ENCODE measurements around the gene PGAM5. TPM values are rescaled to one million over a fixed set of nuclear protein-coding genes. Genes with fewer than 3 reads are reported as not detected.

Gene PGAM5
- total RNA-seq, 2 donors from 2014 or later: 37.4 to 41.4 TPM

DNA sequence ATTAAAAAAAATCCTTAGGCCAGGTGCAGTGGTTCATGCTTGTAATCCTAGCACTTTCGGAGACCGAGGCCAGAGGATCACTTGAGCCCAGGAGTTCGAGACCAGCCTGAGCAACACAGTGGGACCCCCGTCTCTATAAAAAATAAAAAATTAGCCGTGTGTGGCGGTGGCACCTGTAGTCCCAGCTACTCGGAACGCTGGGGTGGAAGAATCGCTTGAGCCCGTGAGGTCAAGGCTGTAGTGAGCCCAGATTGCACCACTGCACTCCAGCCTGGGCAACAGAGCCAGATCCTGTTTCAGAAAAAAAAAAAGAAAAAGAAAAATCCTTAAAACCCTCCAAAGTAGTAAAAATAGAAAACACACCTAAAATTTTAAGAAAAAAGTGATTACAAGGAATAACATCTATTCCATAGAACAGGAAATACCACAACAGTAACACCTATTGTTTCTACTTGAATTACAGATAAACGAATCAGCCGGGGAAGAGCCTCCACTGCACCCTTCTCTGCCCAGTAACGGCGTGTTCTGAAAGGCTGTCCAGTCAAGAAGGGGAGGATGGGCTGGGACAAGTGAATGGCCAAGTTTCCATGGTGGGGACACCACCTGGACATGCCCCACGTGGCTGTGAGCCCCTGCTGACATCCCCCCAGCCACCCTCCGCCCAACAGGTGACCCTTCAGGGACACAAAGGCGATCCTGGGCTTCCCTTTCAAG lies 41.3 kb upstream of the PGAM5 start:
- 92% methylated on average over 17 of the region's 17 CpGs for WGBS

DNA sequence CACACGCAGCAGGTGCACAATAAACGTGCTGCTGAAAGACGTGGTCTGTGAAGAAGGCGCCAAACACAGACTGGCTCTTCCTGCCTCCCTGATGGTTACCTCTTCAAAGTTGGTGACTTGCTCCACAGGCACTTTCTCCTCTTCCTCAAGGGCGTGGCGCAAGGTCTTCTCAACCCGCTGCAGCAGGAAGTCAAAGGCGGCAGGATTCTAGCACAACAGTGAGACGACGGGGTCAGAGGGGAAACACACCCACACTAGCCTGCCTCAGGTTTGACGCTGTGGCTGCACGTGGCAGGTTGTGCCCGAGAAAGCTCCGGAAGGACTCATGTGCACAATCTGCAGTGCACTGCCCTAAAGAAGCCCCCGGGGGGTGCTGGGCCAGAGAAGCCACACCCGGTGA lies 38.5 kb upstream of the PGAM5 start:
- no peak for DNase-seq (ENCODE audit: low spot score)
- WGBS: 87% methylated on average over 16 of the region's 16 CpGs
- intact Hi-C loops (cut with DNase I): no loop called here
- Histone ChIP-seq H3K27ac (no peak overlapping the region), H3K36me3 (peaks cover 2 to 23% of the 10 kb centered on the region in 2 donors), H3K27me3 (replicated peaks; ENCODE audit: insufficient read depth) (no peaks in the 10 kb centered on the region), H3K4me1 (replicated peaks) (no peaks in the 10 kb centered on the region), H3K9me3 (no peaks in the 10 kb centered on the region), H3K4me3 (no peak overlapping the region)
- TF ChIP-seq POLR2AphosphoS5 (IDR thresholded peaks at IDR 0.05): no peak
- no peak for TF ChIP-seq CTCF (IDR thresholded peaks at IDR 0.05)
- no peak for TF ChIP-seq POLR2A (IDR thresholded peaks at IDR 0.05)

More for the DNA sequence above, 41.3 kb upstream of the PGAM5 start:
- intact Hi-C loops (cut with DNase I): no loop called here
- no peak overlapping the region for H3K4me3 ChIP-seq
- H3K27ac ChIP-seq: no peak overlapping the region
- H3K4me1 ChIP-seq (replicated peaks): no peaks in the 10 kb centered on the region
- H3K9me3 ChIP-seq: no peaks in the 10 kb centered on the region
- H3K36me3 ChIP-seq: peaks cover 2 to 15% of the 10 kb centered on the region in 2 donors
- no peak for DNase-seq (ENCODE audit: low spot score)
- H3K27me3 ChIP-seq (replicated peaks; ENCODE audit: insufficient read depth): no peaks in the 10 kb centered on the region
- TF ChIP-seq CTCF (IDR thresholded peaks at IDR 0.05) (no peak), POLR2A (IDR thresholded peaks at IDR 0.05) (no peak), POLR2AphosphoS5 (IDR thresholded peaks at IDR 0.05) (no peak)

GRCh38 chr12:132672678-132673077 lies 38.0 kb upstream of the PGAM5 start:
- Histone ChIP-seq H3K27me3 (replicated peaks; ENCODE audit: insufficient read depth) (no peaks in the 10 kb centered on the region), H3K36me3 (peaks cover 2 to 23% of the 10 kb centered on the region in 2 donors), H3K4me3 (no peak overlapping the region), H3K9me3 (no peaks in the 10 kb centered on the region), H3K4me1 (replicated peaks) (no peaks in the 10 kb centered on the region), H3K27ac (no peak overlapping the region)
- 98% methylated on average over 12 of the region's 12 CpGs for WGBS
- intact Hi-C loops (cut with DNase I): no loop called here
- DNase-seq (ENCODE audit: low spot score): no peak
- no peak for TF ChIP-seq POLR2A (IDR thresholded peaks at IDR 0.05)
- TF ChIP-seq CTCF (IDR thresholded peaks at IDR 0.05): no peak
- TF ChIP-seq POLR2AphosphoS5 (IDR thresholded peaks at IDR 0.05): no peak

DNA sequence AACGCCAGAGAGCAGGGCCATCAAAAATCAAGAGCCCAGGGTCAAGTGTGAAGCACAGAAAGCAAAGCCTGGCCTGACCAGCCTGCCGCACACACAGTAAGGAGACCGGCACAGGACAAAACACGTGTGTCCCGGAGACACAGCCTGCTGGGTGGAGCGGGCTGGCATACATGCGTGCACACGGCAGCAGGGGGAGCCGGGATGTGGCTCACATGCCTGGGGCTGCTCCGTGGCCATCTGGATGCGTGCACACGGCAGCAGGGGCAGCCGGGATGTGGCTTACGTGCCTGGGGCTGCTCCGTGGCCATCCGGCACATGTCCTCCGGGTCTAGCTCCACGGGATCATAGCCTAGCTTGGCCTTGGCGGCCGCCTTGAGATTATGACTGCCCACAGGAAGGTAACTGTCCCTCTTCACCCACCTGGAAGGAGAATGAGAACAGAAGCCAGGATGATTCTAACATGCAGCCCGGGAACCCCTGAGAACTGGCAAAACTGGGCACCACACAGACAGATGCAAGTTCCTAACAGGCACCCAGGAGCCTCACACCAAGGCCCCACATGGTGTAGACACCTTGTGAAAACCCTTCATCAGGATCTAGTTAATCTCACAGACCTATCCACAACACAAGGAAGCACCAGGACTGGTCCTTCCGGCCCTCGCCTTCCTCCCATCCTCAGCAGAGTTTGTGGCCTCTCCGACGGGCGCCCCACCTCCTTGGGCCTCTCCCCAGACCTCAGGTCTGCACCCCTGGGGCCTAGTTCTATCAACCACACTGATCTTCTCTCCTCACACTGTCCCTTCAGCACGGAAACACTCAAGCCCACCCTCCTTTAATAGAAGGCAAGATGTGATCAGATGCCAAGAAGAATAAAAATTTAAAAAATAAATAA lies 37.1 kb upstream of the PGAM5 start:
- Histone ChIP-seq H3K4me1 (replicated peaks) (no peaks in the 10 kb centered on the region), H3K27me3 (replicated peaks; ENCODE audit: insufficient read depth) (no peaks in the 10 kb centered on the region), H3K4me3 (no peak overlapping the region), H3K27ac (no peak overlapping the region), H3K36me3 (peaks cover 2 to 17% of the 10 kb centered on the region in 2 donors), H3K9me3 (no peaks in the 10 kb centered on the region)
- no peak for DNase-seq (ENCODE audit: low spot score)
- intact Hi-C loops (cut with DNase I): no loop called here
- WGBS: 92% methylated on average over 27 of the region's 27 CpGs
- TF ChIP-seq CTCF (IDR thresholded peaks at IDR 0.05) (no peak), POLR2AphosphoS5 (IDR thresholded peaks at IDR 0.05) (no peak), POLR2A (IDR thresholded peaks at IDR 0.05) (no peak)
